HG03439 (cell line): ENCODE measurements around the gene KCNQ5.
"Not testable (repeated sequence)": the region's sequence is repeated elsewhere in the genome, so short reads cannot be mapped to it uniquely, and the experiment has no call there.

Source experiments
- ATAC-seq: cut with Tn5 transposase; IDR thresholded peaks from one replicate; pipeline ENCODE4 v1.9.1; 2021; ENCODE audit warnings: mild to moderate bottlenecking, moderate library complexity; ENCODE audit not compliant: unreplicated experiment

KCNQ5 gene

GRCh38 chr6:72621291-72622093 is at the start of gene KCNQ5:
TSS of gene KCNQ5 (plus strand) at chr6:72622064.
- ATAC-seq: no peak

GRCh38 chr6:72579865-72580264 is 42.0 kb upstream of the KCNQ5 start:
- ATAC-seq: no peak

GRCh38 chr6:72580281-72580940 is 41.5 kb upstream of the KCNQ5 start:
- peak; percentile 73 for ATAC-seq

GRCh38 chr6:72580950-72581349 is 40.9 kb upstream of the KCNQ5 start:
- not testable (repeated sequence) for ATAC-seq

GRCh38 chr6:72588155-72588554 is 33.7 kb upstream of the KCNQ5 start:
- no peak for ATAC-seq

GRCh38 chr6:72589096-72589495 is 32.8 kb upstream of the KCNQ5 start:
- ATAC-seq: no peak

- no peak for ATAC-seq
Observed at GRCh38 chr6:72595812-72596211, 26.1 kb upstream of the KCNQ5 start.

- ATAC-seq: no peak
Observed at GRCh38 chr6:72616406-72617015, 5.4 kb upstream of the KCNQ5 start.

GRCh38 chr6:72617721-72618120 is 4.1 kb upstream of the KCNQ5 start:
- no peak for ATAC-seq

GRCh38 chr6:72619883-72620696 is 1.8 kb upstream of the KCNQ5 start:
- ATAC-seq: peak; percentile 62

- ATAC-seq: no peak
Observed at GRCh38 chr6:72620871-72621290, 983 bp upstream of the KCNQ5 start.

GRCh38 chr6:72622094-72622940 is 453 bp downstream of the KCNQ5 start:
- peak; percentile 26 for ATAC-seq

GRCh38 chr6:72623808-72624207 is 1.9 kb downstream of the KCNQ5 start:
- no peak for ATAC-seq

- no peak for ATAC-seq
Observed at GRCh38 chr6:72624557-72625160, 2.8 kb downstream of the KCNQ5 start.

GRCh38 chr6:72626126-72626525 is 4.3 kb downstream of the KCNQ5 start:
- ATAC-seq: peak; percentile 48

GRCh38 chr6:72627539-72627938 is 5.7 kb downstream of the KCNQ5 start:
- ATAC-seq: no peak

GRCh38 chr6:72631480-72631879 is 9.6 kb downstream of the KCNQ5 start:
- ATAC-seq: no peak

GRCh38 chr6:72635636-72636035 is 13.8 kb downstream of the KCNQ5 start:
- ATAC-seq: no peak

- peak; percentile 92 for ATAC-seq
Observed at GRCh38 chr6:72636215-72636614, 14.4 kb downstream of the KCNQ5 start.

GRCh38 chr6:72636786-72637185 is 14.9 kb downstream of the KCNQ5 start:
- ATAC-seq: peak; percentile 14
